SK-N-SH (cell line): ENCODE measurements around the gene SELENOM. TPM values are rescaled to one million over a fixed set of nuclear protein-coding genes. Genes with fewer than 3 reads are reported as not detected.

Experiments
- CTCF ChIA-PET: fragments of 300-600, 350-600 bp; formaldehyde crosslinking; extraction: SDS; loops from one replicate; lab custom pipeline; 2021; lab: Yijun Ruan, JAX
- POLR2A ChIA-PET: fragments of 350-600 bp; sonication (Branson Sonifier 250); formaldehyde crosslinking; extraction: SDS; loops from one replicate; lab custom pipeline; 2020; ENCODE audit warnings: antibody characterized with exemption, inconsistent platforms; lab: Yijun Ruan, JAX
- DNase-seq: peaks from one replicate; pipeline ENCODE4 v3.0.0; 2012
- H2AFZ ChIP-seq: fragments of 200-600 bp; sonication (generic); 2 replicates; pipeline ENCODE4 v1.8.1; 2016; ENCODE audit warnings: antibody characterized with exemption, mild to moderate bottlenecking, low read depth
- H3F3A ChIP-seq: fragments of 200-600 bp; sonication (generic); replicated peaks from 2 replicates; pipeline ENCODE3; 2016; ENCODE audit warnings: antibody characterized with exemption, mild to moderate bottlenecking; ENCODE audit not compliant: insufficient read depth
- H3K27ac ChIP-seq, 2 experiments: fragments of 200-500 bp in 1 of 2; fragments of 200-600 bp in 1 of 2; sonication (Bioruptor generic) in 1 of 2; sonication (generic), shearing (Covaris generic) in 1 of 2; 2 replicates each; pipeline versions ENCODE4 v1.5.1 to v1.6.1; 2014 to 2016; ENCODE audit warnings: low read depth in 2 of 2, inconsistent platforms in 1 of 2, low read length in 1 of 2, mild to moderate bottlenecking in 1 of 2, mixed read lengths in 1 of 2
- H3K27me3 ChIP-seq: fragments of 200-600 bp; sonication (generic), shearing (Covaris generic); 2 replicates; pipeline ENCODE4 v1.6.1; 2016; ENCODE audit warnings: mixed run types; ENCODE audit not compliant: insufficient read depth
- H3K36me3 ChIP-seq, 2 experiments: fragments of 200-500 bp in 1 of 2; fragments of 200-600 bp in 1 of 2; sonication (Bioruptor generic) in 1 of 2; sonication (generic) in 1 of 2; replicated peaks in 1 of 2; 2 replicates each; pipeline versions ENCODE3 to v1.5.1; 2014 to 2016; ENCODE audit warnings: low read length in 1 of 2, mild to moderate bottlenecking in 1 of 2; ENCODE audit not compliant: insufficient read depth in 2 of 2, control insufficient read depth in 1 of 2
- H3K4me1 ChIP-seq, 2 experiments: fragments of 200-500 bp in 1 of 2; fragments of 200-600 bp in 1 of 2; sonication (Bioruptor generic) in 1 of 2; sonication (generic), shearing (Covaris generic) in 1 of 2; 2 replicates each; pipeline versions ENCODE4 v1.5.1 to v1.6.1; 2014 to 2016; ENCODE audit warnings: low read depth in 1 of 2, low read length in 1 of 2, mixed run types in 1 of 2; ENCODE audit not compliant: insufficient read depth in 2 of 2, control insufficient read depth in 1 of 2
- H3K4me2 ChIP-seq: fragments of 200-600 bp; sonication (generic), shearing (Covaris generic); 2 replicates; pipeline ENCODE4 v1.6.1; 2017; ENCODE audit warnings: mixed run types
- H3K4me3 ChIP-seq, 2 experiments: fragments of 200-500 bp in 1 of 2; fragments of 200-600 bp in 1 of 2; sonication (Bioruptor generic) in 1 of 2; sonication (generic), shearing (Covaris generic) in 1 of 2; 2 replicates each; pipeline versions ENCODE4 v1.5.1 to v1.8.1; 2014 to 2016; ENCODE audit warnings: low read depth in 2 of 2, inconsistent platforms in 1 of 2, low read length in 1 of 2, mild to moderate bottlenecking in 1 of 2, mixed read lengths in 1 of 2, moderate library complexity in 1 of 2
- H3K79me2 ChIP-seq: fragments of 200-600 bp; sonication (generic); 2 replicates; pipeline ENCODE4 v1.8.1; 2017; ENCODE audit warnings: mild to moderate bottlenecking; ENCODE audit not compliant: insufficient read depth
- H3K9ac ChIP-seq: fragments of 200-600 bp; sonication (generic); 2 replicates; pipeline ENCODE4 v1.6.1; 2017; ENCODE audit warnings: mixed run types
- H3K9me2 ChIP-seq: fragments of 200-600 bp; sonication (generic); 2 replicates; pipeline ENCODE4 v1.6.1; 2017; ENCODE audit warnings: mixed run types
- H3K9me3 ChIP-seq: fragments of 200-600 bp; sonication (generic); 2 replicates; pipeline ENCODE4 v1.6.1; 2017; ENCODE audit warnings: mixed run types, mild to moderate bottlenecking, moderate library complexity
- H4K20me1 ChIP-seq: fragments of 200-600 bp; sonication (generic); 2 replicates; pipeline ENCODE4 v1.6.1; 2017; ENCODE audit warnings: mild to moderate bottlenecking, mixed run types; ENCODE audit not compliant: insufficient read depth
- EZH2phosphoT487 ChIP-seq: fragments of 200-600 bp; sonication (generic); IDR thresholded peaks from 2 replicates; pipeline ENCODE4 v1.6.1; 2017; ENCODE audit warnings: low read depth, mixed run types, mild to moderate bottlenecking, antibody characterized with exemption, moderate library complexity, borderline replicate concordance
- FOXJ3 ChIP-seq: sonication (generic); formaldehyde crosslinking; IDR thresholded peaks from 2 replicates; pipeline ENCODE4 v1.5.1; 2020; ENCODE audit warnings: mild to moderate bottlenecking, missing genetic modification reagents
- FOXM1 ChIP-seq: IDR thresholded peaks from 2 replicates; pipeline ENCODE4 v1.4.0; 2012; ENCODE audit warnings: low read depth, mild to moderate bottlenecking
- GABPA ChIP-seq: IDR thresholded peaks from 2 replicates; pipeline ENCODE4 v1.4.0; 2012; ENCODE audit warnings: low read depth, mild to moderate bottlenecking
- GATA2 ChIP-seq: sonication (generic); formaldehyde crosslinking; IDR thresholded peaks from 2 replicates; pipeline ENCODE4 v1.5.0; 2020; ENCODE audit warnings: mild to moderate bottlenecking, missing genetic modification reagents
- MAX ChIP-seq: IDR thresholded peaks from 2 replicates; pipeline ENCODE4 v1.4.0; 2012; ENCODE audit warnings: low read depth
- MXI1 ChIP-seq: IDR thresholded peaks from 2 replicates; pipeline ENCODE4 v1.6.1; 2012; ENCODE audit warnings: mild to moderate bottlenecking, low read depth, low read length, improper control_type of control experiment
- RAD21 ChIP-seq: IDR thresholded peaks from 2 replicates; pipeline ENCODE4 v1.6.1; 2012; ENCODE audit warnings: mild to moderate bottlenecking, low read length
- RCOR1 ChIP-seq: fragments of 150-350 bp; IDR thresholded peaks from 2 replicates; pipeline ENCODE4 v1.6.1; 2017; ENCODE audit warnings: antibody characterized with exemption, low read length
- RXRA ChIP-seq: IDR thresholded peaks from 2 replicates; pipeline ENCODE4 v1.4.0; 2012; ENCODE audit warnings: low read depth, mild to moderate bottlenecking, borderline replicate concordance
- SMC3 ChIP-seq: IDR thresholded peaks from 2 replicates; pipeline ENCODE4 v1.6.1; 2012; ENCODE audit warnings: low read depth, low read length, improper control_type of control experiment
- USF2 ChIP-seq: fragments of 150-350 bp; IDR thresholded peaks from 2 replicates; pipeline ENCODE4 v1.6.1; 2017; ENCODE audit warnings: antibody characterized with exemption, low read length, low read depth, borderline replicate concordance
- WGBS: methylation state at CpG from one replicate; pipeline ENCODE4 v1.1.6; 2017; ENCODE audit warnings: low lambda C conversion rate; 5-methylcytosine and 5-hydroxymethylcytosine counted together
- polyA plus RNA-seq, 3 experiments: library from polyadenylated mRNA; depleted of rRNA; stranded (reverse); fragments of >200 nt; gene quantifications; 2 replicates each; pipeline ENCODE4 v1.2.3, GENCODE V29; 2012
- TF ChIP-seq, protein P1 (sequence below): IDR thresholded peaks from 2 replicates; pipeline ENCODE4; 2012
- TF ChIP-seq, protein P2 (sequence below): IDR thresholded peaks from 2 replicates; pipeline ENCODE4 v1.4.0; 2012; ENCODE audit warnings: low read depth, borderline replicate concordance
- TF ChIP-seq, protein P3 (sequence below): fragments of 200-600 bp; sonication (generic); IDR thresholded peaks from 2 replicates; pipeline ENCODE4 v1.6.1; 2017; ENCODE audit warnings: antibody characterized with exemption, mild to moderate bottlenecking, moderate library complexity

Gene SELENOM
- polyA plus RNA-seq, 1 of the 3 experiments (the other 2 are of a cell fraction) = 117 TPM

DNA sequence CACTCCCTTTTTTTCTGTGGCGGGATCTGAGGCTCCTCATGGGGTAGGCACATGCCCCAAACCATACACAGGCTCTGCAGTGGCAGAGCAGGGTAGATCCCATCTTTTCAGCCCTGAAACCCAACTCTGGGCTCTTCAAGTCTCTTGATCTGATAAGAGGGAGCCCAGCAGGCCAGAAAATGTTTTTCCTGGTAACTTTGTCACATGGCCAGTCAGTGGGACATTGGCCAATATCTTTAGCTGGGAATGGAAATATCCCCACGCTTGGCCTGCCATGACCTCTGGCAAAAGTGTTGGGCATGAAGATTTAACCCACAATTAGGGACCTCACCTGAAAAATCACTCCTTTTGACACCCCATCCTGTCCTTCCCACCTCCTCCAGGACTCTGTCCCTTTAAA, 23.5 kb upstream of the SELENOM start:
- no peaks in the 10 kb centered on the region for H3K27me3 ChIP-seq
- CTCF ChIA-PET = interaction anchor here (2.4 kb wide), 1 partner anchor 23 kb away, joined by 13 read pairs; the partner anchor contains the start of gene SELENOM
- no peaks in the 10 kb centered on the region for H3K79me2 ChIP-seq
- no peaks in the 10 kb centered on the region for H4K20me1 ChIP-seq
- H3K27ac ChIP-seq = no peak overlapping the region
- DNase-seq = peak; percentile 48
- peaks cover 0 to 5% of the 10 kb centered on the region in 2 experiments; a peak in 1 of 4 replicates for H3K4me1 ChIP-seq
- TF ChIP-seq, protein P1, sequence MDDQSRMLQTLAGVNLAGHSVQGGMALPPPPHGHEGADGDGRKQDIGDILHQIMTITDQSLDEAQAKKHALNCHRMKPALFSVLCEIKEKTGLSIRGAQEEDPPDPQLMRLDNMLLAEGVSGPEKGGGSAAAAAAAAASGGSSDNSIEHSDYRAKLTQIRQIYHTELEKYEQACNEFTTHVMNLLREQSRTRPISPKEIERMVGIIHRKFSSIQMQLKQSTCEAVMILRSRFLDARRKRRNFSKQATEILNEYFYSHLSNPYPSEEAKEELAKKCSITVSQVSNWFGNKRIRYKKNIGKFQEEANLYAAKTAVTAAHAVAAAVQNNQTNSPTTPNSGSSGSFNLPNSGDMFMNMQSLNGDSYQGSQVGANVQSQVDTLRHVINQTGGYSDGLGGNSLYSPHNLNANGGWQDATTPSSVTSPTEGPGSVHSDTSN = no peak
- no peak for TF ChIP-seq MXI1
- TF ChIP-seq GABPA = no peak
- no peak for TF ChIP-seq GATA2 (CRISPR knock-in tag)
- TF ChIP-seq, all 33 proteins: peak for 0
- no peak overlapping the region for H3K4me2 ChIP-seq
- H3K9me3 ChIP-seq = no peaks in the 10 kb centered on the region
- no peak overlapping the region for H3K9ac ChIP-seq
- no peaks in the 10 kb centered on the region for H3K9me2 ChIP-seq
- peaks cover 6% of the 10 kb centered on the region for H3F3A ChIP-seq
- H3K36me3 ChIP-seq = no peaks in the 10 kb centered on the region
- POLR2A ChIA-PET = no interaction called here
- WGBS = 92% methylated on average over 2 of the region's 2 CpGs
- H2AFZ ChIP-seq = no peak overlapping the region
- no peak overlapping the region for H3K4me3 ChIP-seq

GRCh38 chr22:31128156-31128555, 20.8 kb upstream of the SELENOM start:
- Histone ChIP-seq H3F3A (peaks cover 6% of the 10 kb centered on the region), H3K9me3 (no peaks in the 10 kb centered on the region)
- CTCF ChIA-PET = interaction anchor here (0.7 to 2.4 kb wide), 5 partner anchors 16 to 145 kb away, joined by 3 to 7 read pairs (median 4); partner anchors contain the start of gene SELENOM
- POLR2A ChIA-PET = no interaction called here
- peak; percentile 10 for DNase-seq
- TF ChIP-seq RAD21 = no peak
- no peak for TF ChIP-seq EZH2phosphoT487
- no peak for TF ChIP-seq SMC3
- no peak for TF ChIP-seq RXRA
- TF ChIP-seq, protein P2, sequence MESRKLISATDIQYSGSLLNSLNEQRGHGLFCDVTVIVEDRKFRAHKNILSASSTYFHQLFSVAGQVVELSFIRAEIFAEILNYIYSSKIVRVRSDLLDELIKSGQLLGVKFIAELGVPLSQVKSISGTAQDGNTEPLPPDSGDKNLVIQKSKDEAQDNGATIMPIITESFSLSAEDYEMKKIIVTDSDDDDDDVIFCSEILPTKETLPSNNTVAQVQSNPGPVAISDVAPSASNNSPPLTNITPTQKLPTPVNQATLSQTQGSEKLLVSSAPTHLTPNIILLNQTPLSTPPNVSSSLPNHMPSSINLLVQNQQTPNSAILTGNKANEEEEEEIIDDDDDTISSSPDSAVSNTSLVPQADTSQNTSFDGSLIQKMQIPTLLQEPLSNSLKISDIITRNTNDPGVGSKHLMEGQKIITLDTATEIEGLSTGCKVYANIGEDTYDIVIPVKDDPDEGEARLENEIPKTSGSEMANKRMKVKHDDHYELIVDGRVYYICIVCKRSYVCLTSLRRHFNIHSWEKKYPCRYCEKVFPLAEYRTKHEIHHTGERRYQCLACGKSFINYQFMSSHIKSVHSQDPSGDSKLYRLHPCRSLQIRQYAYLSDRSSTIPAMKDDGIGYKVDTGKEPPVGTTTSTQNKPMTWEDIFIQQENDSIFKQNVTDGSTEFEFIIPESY = no peak
- no peak for TF ChIP-seq FOXM1
- TF ChIP-seq MAX = no peak
- no peak for TF ChIP-seq RCOR1
- TF ChIP-seq USF2 = no peak
- TF ChIP-seq FOXJ3 = no peak
- TF ChIP-seq, protein P1 = no peak
- TF ChIP-seq, protein P3, sequence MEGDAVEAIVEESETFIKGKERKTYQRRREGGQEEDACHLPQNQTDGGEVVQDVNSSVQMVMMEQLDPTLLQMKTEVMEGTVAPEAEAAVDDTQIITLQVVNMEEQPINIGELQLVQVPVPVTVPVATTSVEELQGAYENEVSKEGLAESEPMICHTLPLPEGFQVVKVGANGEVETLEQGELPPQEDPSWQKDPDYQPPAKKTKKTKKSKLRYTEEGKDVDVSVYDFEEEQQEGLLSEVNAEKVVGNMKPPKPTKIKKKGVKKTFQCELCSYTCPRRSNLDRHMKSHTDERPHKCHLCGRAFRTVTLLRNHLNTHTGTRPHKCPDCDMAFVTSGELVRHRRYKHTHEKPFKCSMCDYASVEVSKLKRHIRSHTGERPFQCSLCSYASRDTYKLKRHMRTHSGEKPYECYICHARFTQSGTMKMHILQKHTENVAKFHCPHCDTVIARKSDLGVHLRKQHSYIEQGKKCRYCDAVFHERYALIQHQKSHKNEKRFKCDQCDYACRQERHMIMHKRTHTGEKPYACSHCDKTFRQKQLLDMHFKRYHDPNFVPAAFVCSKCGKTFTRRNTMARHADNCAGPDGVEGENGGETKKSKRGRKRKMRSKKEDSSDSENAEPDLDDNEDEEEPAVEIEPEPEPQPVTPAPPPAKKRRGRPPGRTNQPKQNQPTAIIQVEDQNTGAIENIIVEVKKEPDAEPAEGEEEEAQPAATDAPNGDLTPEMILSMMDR = no peak
- TF ChIP-seq, all 33 proteins: peak for 0
- Histone ChIP-seq H4K20me1 (no peaks in the 10 kb centered on the region), H3K9me2 (no peaks in the 10 kb centered on the region), H3K4me1 (peaks cover 0 to 32% of the 10 kb centered on the region in 2 experiments; a peak in 1 of 4 replicates), H3K9ac (no peak overlapping the region), H3K4me2 (no peak overlapping the region), H2AFZ (no peak overlapping the region), H3K36me3 (no peaks in the 10 kb centered on the region), H3K4me3 (no peak overlapping the region), H3K27ac (no peak overlapping the region), H3K27me3 (no peaks in the 10 kb centered on the region), H3K79me2 (no peaks in the 10 kb centered on the region)
- WGBS = 89% methylated on average over 4 of the region's 7 CpGs
